PC-9 (cell line): ENCODE results near the gene PAIP1.

Source experiments
- EZH2 ChIP-seq: fragments of 200-600 bp; sonication (generic); IDR thresholded peaks from 2 replicates; pipeline ENCODE4 v1.8.0; 2017; ENCODE audit warnings: antibody characterized with exemption, low read depth
- TF ChIP-seq, protein P1 (sequence below): fragments of 200-600 bp; sonication (generic); conservative IDR thresholded peaks from 2 replicates; pipeline ENCODE4 v1.6.1; 2017; ENCODE audit warnings: mixed run types, antibody characterized with exemption, mild to moderate bottlenecking, moderate library complexity

DNA sequence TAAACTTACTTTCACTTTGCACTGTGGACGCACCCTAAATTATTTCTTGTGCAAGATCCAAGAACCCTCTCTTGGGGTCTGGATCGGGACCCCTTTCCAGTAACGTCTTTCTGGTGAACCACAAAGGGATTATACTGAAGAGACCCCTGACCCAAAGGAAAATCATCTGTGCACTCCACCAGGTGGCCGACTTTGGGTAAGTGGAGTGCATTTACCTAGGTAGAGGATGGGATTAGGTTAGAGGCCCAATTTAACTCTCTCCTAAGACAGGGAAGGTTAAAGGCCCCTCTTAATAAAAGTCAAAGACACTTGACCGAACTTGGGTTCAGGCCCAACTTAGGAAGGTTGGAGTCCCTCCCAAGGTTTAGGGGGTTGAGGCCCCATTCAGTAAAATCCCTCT lies 8.2 kb upstream of the PAIP1 start:
- TF ChIP-seq, protein P1, sequence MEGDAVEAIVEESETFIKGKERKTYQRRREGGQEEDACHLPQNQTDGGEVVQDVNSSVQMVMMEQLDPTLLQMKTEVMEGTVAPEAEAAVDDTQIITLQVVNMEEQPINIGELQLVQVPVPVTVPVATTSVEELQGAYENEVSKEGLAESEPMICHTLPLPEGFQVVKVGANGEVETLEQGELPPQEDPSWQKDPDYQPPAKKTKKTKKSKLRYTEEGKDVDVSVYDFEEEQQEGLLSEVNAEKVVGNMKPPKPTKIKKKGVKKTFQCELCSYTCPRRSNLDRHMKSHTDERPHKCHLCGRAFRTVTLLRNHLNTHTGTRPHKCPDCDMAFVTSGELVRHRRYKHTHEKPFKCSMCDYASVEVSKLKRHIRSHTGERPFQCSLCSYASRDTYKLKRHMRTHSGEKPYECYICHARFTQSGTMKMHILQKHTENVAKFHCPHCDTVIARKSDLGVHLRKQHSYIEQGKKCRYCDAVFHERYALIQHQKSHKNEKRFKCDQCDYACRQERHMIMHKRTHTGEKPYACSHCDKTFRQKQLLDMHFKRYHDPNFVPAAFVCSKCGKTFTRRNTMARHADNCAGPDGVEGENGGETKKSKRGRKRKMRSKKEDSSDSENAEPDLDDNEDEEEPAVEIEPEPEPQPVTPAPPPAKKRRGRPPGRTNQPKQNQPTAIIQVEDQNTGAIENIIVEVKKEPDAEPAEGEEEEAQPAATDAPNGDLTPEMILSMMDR: no peak
- TF ChIP-seq EZH2: no peak
